GM12872 (cell line): ENCODE measurements around the gene ZNF423.

Experiments
- CTCF ChIP-seq: IDR thresholded peaks from 3 replicates; pipeline ENCODE4 v1.5.1; 2011; ENCODE audit warnings: low read depth, mild to moderate bottlenecking, low read length, moderate library complexity; ENCODE audit not compliant: insufficient read depth

The ZNF423 gene

GRCh38 chr16:49824593-49824992, 31.3 kb downstream of the ZNF423 start:
- no peak for TF ChIP-seq CTCF

DNA sequence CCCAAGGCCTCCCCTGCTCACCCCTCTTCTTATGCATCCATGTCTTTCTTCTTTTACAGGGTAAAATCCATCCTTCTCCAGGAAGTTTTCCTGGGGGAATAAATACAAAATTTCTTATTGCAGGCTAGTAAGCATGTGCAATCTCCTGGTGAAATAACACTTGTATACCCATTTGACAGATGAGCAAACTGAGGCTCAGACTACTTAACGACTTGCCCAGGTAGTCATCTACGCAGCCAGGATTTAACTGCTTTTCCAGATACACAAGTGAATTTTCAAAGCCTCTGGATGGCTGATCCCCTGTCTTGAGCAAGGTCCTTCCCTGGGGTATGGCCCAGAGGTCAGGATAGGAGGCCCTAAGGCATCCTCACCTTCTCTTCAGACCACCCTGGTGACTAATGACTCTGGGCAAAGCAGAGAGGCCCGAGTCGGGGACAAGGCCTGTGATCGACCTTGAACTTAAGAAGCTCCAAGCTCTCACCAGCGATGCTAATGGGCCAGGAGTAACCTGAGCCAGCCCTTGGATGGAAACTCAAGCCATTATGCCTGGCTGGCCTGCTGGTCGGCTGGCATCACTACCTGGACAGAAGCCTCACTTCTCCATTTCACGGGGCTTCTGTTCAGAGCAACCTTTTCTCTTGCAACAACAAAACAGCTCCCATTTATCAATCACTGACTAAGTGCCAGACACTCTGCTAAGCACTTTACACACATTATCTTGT, 33.1 kb downstream of the ZNF423 start:
- no peak for TF ChIP-seq CTCF

DNA sequence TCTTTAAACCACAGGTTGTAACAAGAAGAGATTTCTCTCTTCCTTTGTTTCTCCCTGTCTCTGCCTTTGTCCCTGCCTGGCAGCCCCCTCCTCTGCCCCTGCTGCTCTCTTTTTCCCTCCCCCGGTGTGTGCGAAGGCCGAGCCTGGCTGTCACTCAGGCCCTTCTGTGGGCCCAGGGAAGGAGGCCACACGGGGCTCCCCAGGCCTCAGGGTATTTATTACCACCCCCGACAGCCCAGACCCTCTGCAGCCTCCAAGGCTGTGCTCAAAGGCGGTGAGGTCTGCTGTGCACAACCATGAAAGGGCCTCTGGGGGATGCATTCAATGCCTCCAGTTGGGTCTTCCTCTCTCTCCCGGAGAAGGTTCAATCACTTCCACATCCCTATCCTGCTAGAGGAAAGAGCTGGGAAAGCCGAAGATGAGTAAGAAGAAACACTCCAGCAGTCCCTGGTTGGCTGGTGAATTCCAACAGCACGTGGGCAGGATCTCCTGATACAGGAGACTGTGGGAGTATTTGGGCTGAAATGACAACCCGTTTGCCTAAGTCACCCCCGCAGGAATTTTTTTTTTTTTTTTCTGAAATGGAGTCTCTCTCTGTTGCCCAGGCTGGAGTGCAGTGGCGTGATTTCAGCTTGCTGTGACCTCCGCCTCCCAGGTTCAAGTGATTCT, 34.2 kb downstream of the ZNF423 start:
- no peak for TF ChIP-seq CTCF

DNA sequence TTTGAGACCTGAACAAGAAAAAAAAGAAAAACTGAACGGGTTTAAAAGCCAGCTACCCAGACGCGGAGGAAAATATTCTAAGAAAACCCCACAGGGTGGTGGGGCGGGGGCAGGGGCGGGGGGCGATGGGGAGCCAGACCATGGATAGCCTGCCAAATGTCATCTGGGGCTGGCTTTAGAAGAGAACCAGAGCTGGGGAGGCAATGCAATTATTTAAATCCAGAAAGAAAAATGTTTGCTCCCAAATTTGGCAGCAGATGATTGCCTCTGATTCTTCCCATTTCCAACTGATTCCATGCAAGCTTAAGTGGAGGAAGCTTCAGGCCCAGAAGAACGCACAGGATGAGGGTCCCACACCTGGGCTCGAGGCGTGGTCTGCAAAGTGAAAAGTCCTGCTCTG, 34.8 kb downstream of the ZNF423 start:
- TF ChIP-seq CTCF, result no peak

- no peak for TF ChIP-seq CTCF
Observed at GRCh38 chr16:49817754-49818507, 38.0 kb downstream of the ZNF423 start.

GRCh38 chr16:49816875-49817274, 39.0 kb downstream of the ZNF423 start:
- no peak for TF ChIP-seq CTCF

DNA sequence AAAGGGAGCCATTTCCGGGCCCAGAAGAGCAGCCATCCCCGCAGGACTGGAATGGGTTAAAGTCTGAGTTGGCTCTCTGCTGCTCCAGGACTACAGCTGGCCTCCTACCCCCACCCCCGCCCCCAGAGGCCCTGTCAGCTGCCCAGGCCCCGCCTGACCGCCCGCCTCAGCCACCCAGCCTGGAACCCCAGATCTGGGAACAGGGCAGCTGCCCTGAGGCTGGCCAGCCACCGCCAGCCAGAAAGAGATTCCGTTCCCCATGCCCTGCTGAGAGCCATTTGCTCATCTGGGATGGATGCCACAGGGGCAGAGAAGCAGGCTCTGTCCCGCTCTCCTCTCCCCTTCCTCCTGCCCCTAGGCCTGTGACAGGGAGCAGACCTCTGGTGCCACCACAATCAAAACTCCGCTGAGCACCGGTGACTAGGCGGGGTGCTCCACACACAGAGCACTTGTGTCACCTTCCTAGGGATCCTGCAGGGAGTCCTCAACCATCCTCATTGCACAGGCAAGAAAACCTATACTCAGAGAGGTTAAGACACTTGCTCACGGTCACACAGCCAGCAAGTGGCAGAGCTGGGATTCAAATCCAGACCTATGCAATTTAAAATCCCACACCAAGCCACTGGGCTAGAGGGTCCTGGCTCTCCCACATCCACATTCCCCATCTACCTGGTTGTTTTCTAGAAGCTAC, 44.1 kb downstream of the ZNF423 start:
- no peak for TF ChIP-seq CTCF
